ENCODE data around the gene OR14J1.
"Not testable (repeated sequence)": the region's sequence is repeated elsewhere in the genome, so short reads cannot be mapped to it uniquely, and the experiment has no call there.

The OR14J1 gene

DNA sequence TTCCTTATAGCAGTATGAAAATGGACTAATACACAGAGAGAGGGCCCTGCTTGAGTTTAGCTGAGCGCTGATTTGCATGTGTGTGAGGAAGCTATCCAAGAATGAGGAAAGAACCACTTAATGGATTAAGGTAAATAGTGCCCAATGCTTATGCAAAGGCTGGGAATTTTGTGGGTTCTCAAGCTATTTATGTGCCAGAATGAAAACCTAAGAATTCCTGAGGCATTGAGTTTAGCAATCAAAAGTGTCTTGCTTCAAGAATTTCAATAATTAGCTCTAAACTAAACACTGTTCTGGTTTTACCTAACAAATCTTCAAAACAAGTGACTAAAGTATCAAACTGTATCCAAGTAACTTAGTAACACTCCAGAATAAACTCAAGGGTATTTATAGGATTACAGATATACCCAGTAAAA lies 7.0 kb upstream of the OR14J1 start:
- no peaks in the 10 kb centered on the region for H3K4me1 ChIP-seq
- H3K27ac ChIP-seq: no peak overlapping the region
- no peaks in the 10 kb centered on the region for H3K9me3 ChIP-seq
- no peak overlapping the region for H3K4me3 ChIP-seq
- H3K27me3 ChIP-seq: no peaks in the 10 kb centered on the region
- DNase-seq: no peak
- no peaks in the 10 kb centered on the region for H3K36me3 ChIP-seq
- intact Hi-C loops (cut with DNase I; ENCODE audit: low total_unique reads): no loop called here
- TF ChIP-seq, protein P1, sequence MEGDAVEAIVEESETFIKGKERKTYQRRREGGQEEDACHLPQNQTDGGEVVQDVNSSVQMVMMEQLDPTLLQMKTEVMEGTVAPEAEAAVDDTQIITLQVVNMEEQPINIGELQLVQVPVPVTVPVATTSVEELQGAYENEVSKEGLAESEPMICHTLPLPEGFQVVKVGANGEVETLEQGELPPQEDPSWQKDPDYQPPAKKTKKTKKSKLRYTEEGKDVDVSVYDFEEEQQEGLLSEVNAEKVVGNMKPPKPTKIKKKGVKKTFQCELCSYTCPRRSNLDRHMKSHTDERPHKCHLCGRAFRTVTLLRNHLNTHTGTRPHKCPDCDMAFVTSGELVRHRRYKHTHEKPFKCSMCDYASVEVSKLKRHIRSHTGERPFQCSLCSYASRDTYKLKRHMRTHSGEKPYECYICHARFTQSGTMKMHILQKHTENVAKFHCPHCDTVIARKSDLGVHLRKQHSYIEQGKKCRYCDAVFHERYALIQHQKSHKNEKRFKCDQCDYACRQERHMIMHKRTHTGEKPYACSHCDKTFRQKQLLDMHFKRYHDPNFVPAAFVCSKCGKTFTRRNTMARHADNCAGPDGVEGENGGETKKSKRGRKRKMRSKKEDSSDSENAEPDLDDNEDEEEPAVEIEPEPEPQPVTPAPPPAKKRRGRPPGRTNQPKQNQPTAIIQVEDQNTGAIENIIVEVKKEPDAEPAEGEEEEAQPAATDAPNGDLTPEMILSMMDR (IDR thresholded peaks at IDR 0.05): no peak

GRCh38 chr6:29295181-29295585 lies 6.3 kb upstream of the OR14J1 start:
- Histone ChIP-seq H3K27ac (no peak overlapping the region), H3K27me3 (no peaks in the 10 kb centered on the region), H3K4me3 (no peak overlapping the region), H3K36me3 (no peaks in the 10 kb centered on the region), H3K9me3 (no peaks in the 10 kb centered on the region), H3K4me1 (no peaks in the 10 kb centered on the region)
- no peak for DNase-seq
- TF ChIP-seq, protein P1 (IDR thresholded peaks at IDR 0.05): no peak
- intact Hi-C loops (cut with DNase I; ENCODE audit: low total_unique reads): no loop called here

GRCh38 chr6:29295623-29296022 lies 5.9 kb upstream of the OR14J1 start:
- intact Hi-C loops (cut with DNase I; ENCODE audit: low total_unique reads): no loop called here
- TF ChIP-seq, protein P1 (IDR thresholded peaks at IDR 0.05): no peak
- Histone ChIP-seq H3K4me3 (no peak overlapping the region), H3K36me3 (no peaks in the 10 kb centered on the region), H3K27ac (no peak overlapping the region), H3K4me1 (no peaks in the 10 kb centered on the region), H3K9me3 (no peaks in the 10 kb centered on the region), H3K27me3 (no peaks in the 10 kb centered on the region)
- no peak for DNase-seq

- H3K27me3 ChIP-seq: no peaks in the 10 kb centered on the region
- no peak overlapping the region for H3K27ac ChIP-seq
- H3K9me3 ChIP-seq: no peaks in the 10 kb centered on the region
- no peaks in the 10 kb centered on the region for H3K36me3 ChIP-seq
- DNase-seq: no peak
- TF ChIP-seq, protein P1 (IDR thresholded peaks at IDR 0.05): no peak
- no peaks in the 10 kb centered on the region for H3K4me1 ChIP-seq
- H3K4me3 ChIP-seq: no peak overlapping the region
- intact Hi-C loops (cut with DNase I; ENCODE audit: low total_unique reads): no loop called here
These were observed 18.4 kb downstream of the OR14J1 start for GRCh38 chr6:29319931-29320330.

DNA sequence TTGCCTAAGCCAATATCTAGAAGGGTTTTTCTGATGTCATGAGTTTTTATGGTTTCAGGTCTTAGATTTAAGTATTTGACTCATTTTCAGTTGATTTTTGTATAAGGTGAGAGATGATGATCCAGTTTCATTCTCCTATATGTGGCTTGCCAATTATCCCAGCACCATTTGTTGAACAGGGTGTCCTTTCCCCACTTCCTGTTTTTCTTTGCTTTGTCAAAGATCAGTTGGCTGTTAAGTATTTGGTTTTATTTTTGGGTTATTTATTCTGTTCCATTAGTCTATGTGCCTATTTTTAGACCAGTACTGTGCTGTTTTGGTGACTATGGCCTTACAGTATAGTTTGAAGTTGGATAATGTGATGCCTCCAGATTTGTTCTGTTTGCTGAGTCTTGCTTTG lies 21.8 kb downstream of the OR14J1 start:
- DNase-seq; H3K9me3 ChIP-seq; H3K27me3 ChIP-seq; H3K27ac ChIP-seq; intact Hi-C loops (cut with DNase I; ENCODE audit: low total_unique reads); H3K4me3 ChIP-seq; H3K4me1 ChIP-seq; H3K36me3 ChIP-seq: not testable (repeated sequence)

DNA sequence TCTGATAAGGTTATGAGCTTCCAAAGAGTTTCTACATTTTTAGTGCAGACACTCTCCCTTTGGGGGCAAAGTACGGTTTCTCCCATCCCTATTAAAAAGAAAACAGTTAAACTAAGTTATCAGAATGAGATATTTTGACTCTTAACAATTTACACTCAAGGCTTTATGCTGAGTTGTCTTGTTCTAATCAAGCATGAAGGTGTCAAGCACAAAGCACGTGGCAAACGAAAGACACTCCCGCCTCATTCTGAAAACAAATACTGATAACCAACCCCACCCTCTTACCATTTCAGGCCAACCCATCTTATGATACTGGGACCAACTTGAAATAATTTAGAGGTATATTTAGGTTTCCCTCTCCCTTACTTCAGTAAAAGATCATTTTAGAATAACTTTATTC lies 24.3 kb downstream of the OR14J1 start:
- DNase-seq: no peak
- Histone ChIP-seq H3K4me1 (no peaks in the 10 kb centered on the region), H3K27me3 (no peaks in the 10 kb centered on the region), H3K36me3 (no peaks in the 10 kb centered on the region), H3K4me3 (no peak overlapping the region), H3K9me3 (no peaks in the 10 kb centered on the region), H3K27ac (no peak overlapping the region)
- TF ChIP-seq, protein P1 (IDR thresholded peaks at IDR 0.05): no peak
- intact Hi-C loops (cut with DNase I; ENCODE audit: low total_unique reads): no loop called here

Data from tibial artery (tissue), 4 donors.